B cell (primary cell): Measurements from ENCODE around the gene LRRC4C. TPM values are rescaled to one million over a fixed set of nuclear protein-coding genes. Genes with fewer than 3 reads are reported as not detected.

Experiments used
- ATAC-seq: fragments of 200-7000 bp; cut with Tn5 transposase; one replicate; pipeline ENCODE4 v1.10.0; 2021; ENCODE audit warnings: low read depth, mild to moderate bottlenecking, moderate number of reproducible peaks, moderate library complexity
- CTCF ChIA-PET: fragments of 350-600 bp; sonication (Branson Sonifier 250); formaldehyde crosslinking; loops from one replicate; lab custom pipeline; 2021; ENCODE audit warnings: antibody characterized with exemption, inconsistent platforms; lab: Charles Lee
- POLR2A ChIA-PET: fragments of 350-600 bp; sonication (Branson Sonifier 250); formaldehyde crosslinking; loops from one replicate; lab custom pipeline; 2021; ENCODE audit warnings: antibody characterized with exemption; lab: Charles Lee
- DNase-seq: peaks from one replicate; pipeline ENCODE4 v3.0.0; 2013
- H2AFZ ChIP-seq: 2 replicates; pipeline ENCODE4 v1.6.1; 2012; ENCODE audit warnings: mild to moderate bottlenecking, low read depth, low read length; ENCODE audit not compliant: insufficient read depth, poor library complexity, severe bottlenecking
- H3K27ac ChIP-seq, 2 donors: 1 replicate in 1 of 2; 2 replicates in 1 of 2; pipeline ENCODE4 v1.5.1; 2012 to 2013; ENCODE audit warnings: low read length in 2 of 2, mild to moderate bottlenecking in 2 of 2, moderate library complexity in 1 of 2
- H3K27me3 ChIP-seq, 4 experiments: fragments of 200-600 bp in 1 of 4; sonication (generic) in 1 of 4; replicated peaks in 1 of 4; 1 replicate in 2 of 4; 2 replicates in 2 of 4; pipeline versions ENCODE4 v1.6.1 to v1.7.0; 2013 to 2016; ENCODE audit warnings: low read length in 3 of 4, mild to moderate bottlenecking in 2 of 4, mixed read lengths in 1 of 4, moderate library complexity in 1 of 4; ENCODE audit not compliant: insufficient read depth in 4 of 4, control insufficient read depth in 3 of 4; ENCODE audit errors: control extremely low read depth in 1 of 4
- H3K36me3 ChIP-seq, 2 experiments: replicated peaks in 1 of 2; 1 replicate in 1 of 2; 2 replicates in 1 of 2; pipeline versions ENCODE4 v1.6.1 to v1.7.1; 2013; ENCODE audit warnings: low read length in 1 of 2; ENCODE audit not compliant: insufficient read depth in 2 of 2, control insufficient read depth in 1 of 2; ENCODE audit errors: control extremely low read depth in 1 of 2, extremely low read depth in 1 of 2
- H3K4me1 ChIP-seq, 2 donors: fragments of 200-600 bp in 1 of 2; sonication (generic) in 1 of 2; 1 replicate in 1 of 2; 2 replicates in 1 of 2; pipeline versions ENCODE4 v1.5.1 to v1.6.1; 2013 to 2017; ENCODE audit warnings: low read length in 2 of 2; ENCODE audit not compliant: control insufficient read depth in 2 of 2, insufficient read depth in 2 of 2
- H3K4me2 ChIP-seq: replicated peaks from 2 replicates; pipeline ENCODE3; 2012; ENCODE audit warnings: mild to moderate bottlenecking, low read depth, low read length; ENCODE audit not compliant: poor library complexity, severe bottlenecking
- H3K4me3 ChIP-seq, 5 experiments: fragments of 200-600 bp in 1 of 5; sonication (generic) in 1 of 5; 1 replicate in 3 of 5; 2 replicates in 2 of 5; pipeline versions ENCODE4 v1.5.1 to v1.7.0; 2011 to 2016; ENCODE audit warnings: low read length in 4 of 5, mild to moderate bottlenecking in 4 of 5, low read depth in 2 of 5, control low read depth in 1 of 5, moderate library complexity in 1 of 5; ENCODE audit not compliant: insufficient read depth in 1 of 5; ENCODE audit errors: control extremely low read depth in 1 of 5, extremely low read depth in 1 of 5
- H3K79me2 ChIP-seq: fragments of 200-600 bp; sonication (generic); one replicate; pipeline ENCODE4 v1.6.0; 2016; ENCODE audit warnings: low read length; ENCODE audit not compliant: control insufficient read depth, insufficient read depth
- H3K9ac ChIP-seq: fragments of 200-600 bp; sonication (generic); 2 replicates; pipeline ENCODE4 v1.6.1; 2017; ENCODE audit warnings: mild to moderate bottlenecking, low read length, moderate library complexity
- H3K9me3 ChIP-seq, 3 donors: one replicate each; pipeline versions ENCODE4 v1.6.1 to v1.7.1; 2013; ENCODE audit warnings: low read length in 2 of 3; ENCODE audit not compliant: control insufficient read depth in 2 of 3, insufficient read depth in 1 of 3; ENCODE audit errors: control extremely low read depth in 1 of 3
- H4K20me1 ChIP-seq: 2 replicates; pipeline ENCODE4 v1.6.0; 2012; ENCODE audit warnings: mild to moderate bottlenecking, low read length; ENCODE audit not compliant: insufficient read depth, control insufficient read depth, poor library complexity, severe bottlenecking
- H3K27ac Mint-ChIP-seq: one replicate; pipeline ENCODE4 v1.8.0; 2021; ENCODE audit warnings: mixed read lengths
- H3K27me3 Mint-ChIP-seq: one replicate; pipeline ENCODE4 v1.8.0; 2021; ENCODE audit warnings: mixed read lengths
- H3K4me1 Mint-ChIP-seq: one replicate; pipeline ENCODE4 v1.8.0; 2021; ENCODE audit warnings: mixed read lengths
- H3K4me3 Mint-ChIP-seq: one replicate; pipeline ENCODE4 v1.8.0; 2021; ENCODE audit warnings: mixed read lengths
- H3K9me3 Mint-ChIP-seq: one replicate; pipeline ENCODE4 v1.8.0; 2022; ENCODE audit warnings: mixed read lengths; ENCODE audit not compliant: insufficient read depth
- CTCF ChIP-seq: fragments of 200-600 bp; IDR thresholded peaks from one replicate; pipeline ENCODE4 v1.8.0; 2022; ENCODE audit warnings: antibody characterized with exemption, mild to moderate bottlenecking
- EZH2 ChIP-seq: IDR thresholded peaks from 2 replicates; pipeline ENCODE4 v1.6.1; 2012; ENCODE audit warnings: borderline replicate concordance, low read depth, mild to moderate bottlenecking, moderate library complexity, low read length; ENCODE audit not compliant: insufficient read depth, poor library complexity, severe bottlenecking
- WGBS: methylation state at CpG from one replicate; pipeline ENCODE4 v1.1.5; 2013; ENCODE audit warnings: missing lambda C conversion rate; ENCODE audit not compliant: insufficient coverage; 5-methylcytosine and 5-hydroxymethylcytosine counted together
- intact Hi-C: fragments of 100-400 bp; cut with micrococcal nuclease; formaldehyde crosslinking; loops from one replicate; pipeline ENCODE4 v1.10.0; 2022
- polyA plus RNA-seq: library from polyadenylated mRNA; depleted of rRNA; stranded (reverse); fragments of >200 nt; gene quantifications from 2 replicates; pipeline ENCODE4 v1.2.3, GENCODE V29; 2012
- total RNA-seq, 2 donors: library from RNA; stranded (reverse); fragments of 120-200 nt in 1 of 2; gene quantifications; 1 replicate in 1 of 2; 2 replicates in 1 of 2; pipeline versions ENCODE4 v1.2.3 to v1.2.4, GENCODE V29; 2013 to 2022

LRRC4C gene
- total and polyA plus RNA-seq, 2 donors (not counting 1 experiment from before 2014, with no cell fraction given) = 0.57 TPM; not detected in 1

GRCh38 chr11:40302669-40303068 lies 1156.8 kb downstream of the LRRC4C start:
- WGBS = 100% methylated on average over 2 of the region's 4 CpGs
- Histone ChIP-seq H3K27me3 (no peaks in the 10 kb centered on the region), H2AFZ (no peak overlapping the region), H3K36me3 (no peaks in the 10 kb centered on the region), H3K4me1 (no peaks in the 10 kb centered on the region), H3K4me3 (no peak overlapping the region), H3K4me2 (no peak overlapping the region), H3K9ac (no peak overlapping the region), H3K27ac (no peak overlapping the region), H3K9me3 (no peaks in the 10 kb centered on the region), H4K20me1 (no peaks in the 10 kb centered on the region), H3K79me2 (no peaks in the 10 kb centered on the region)
- Mint-ChIP-seq H3K27me3 (no peaks in the 10 kb centered on the region), H3K9me3 (no peaks in the 10 kb centered on the region), H3K27ac (no peak overlapping the region), H3K4me1 (no peaks in the 10 kb centered on the region), H3K4me3 (no peak overlapping the region)
- ATAC-seq (no peak), DNase-seq (no peak)
- TF ChIP-seq CTCF (no peak), EZH2 (no peak)
- ChIA-PET POLR2A (no interaction called here), CTCF (no interaction called here)
- intact Hi-C loops = no loop called here

DNA sequence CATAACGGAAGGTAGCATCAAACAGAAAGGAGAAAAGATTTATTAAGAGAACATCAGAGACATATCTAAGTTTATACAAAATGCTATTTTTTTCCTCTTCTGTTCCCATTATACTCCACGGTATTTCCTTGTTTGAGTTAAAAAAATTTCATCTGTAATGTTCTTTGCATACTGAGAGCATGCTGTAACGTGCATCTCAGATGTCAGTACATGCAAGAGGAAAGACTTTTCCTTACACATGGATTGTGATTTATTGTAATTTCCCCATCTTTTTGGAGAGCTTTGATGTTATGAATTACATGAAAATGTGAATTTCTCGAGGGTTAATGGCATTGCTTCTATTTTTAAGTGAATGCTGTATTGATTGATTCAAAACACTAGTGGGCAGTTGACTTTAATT lies 1164.0 kb downstream of the LRRC4C start:
- Histone ChIP-seq H3K79me2 (no peaks in the 10 kb centered on the region), H3K27ac (no peak overlapping the region), H3K27me3 (peaks cover 0 to 20% (median 2%) of the 10 kb centered on the region in 4 experiments), H2AFZ (no peak overlapping the region), H3K4me3 (no peak overlapping the region), H3K4me2 (no peak overlapping the region), H3K9ac (no peak overlapping the region), H3K9me3 (peaks cover 0 to 14% (median 0%) of the 10 kb centered on the region in 3 donors), H4K20me1 (no peaks in the 10 kb centered on the region), H3K36me3 (no peaks in the 10 kb centered on the region), H3K4me1 (peaks cover 4 to 8% of the 10 kb centered on the region in 2 donors)
- H3K9me3 Mint-ChIP-seq = no peaks in the 10 kb centered on the region
- ChIA-PET CTCF (no interaction called here), POLR2A (no interaction called here)
- no peak overlapping the region for H3K4me3 Mint-ChIP-seq
- no peak overlapping the region for H3K27ac Mint-ChIP-seq
- DNase-seq = no peak
- peaks cover 15% of the 10 kb centered on the region for H3K27me3 Mint-ChIP-seq
- ATAC-seq = no peak
- intact Hi-C loops = no loop called here
- TF ChIP-seq EZH2 (no peak), CTCF (no peak)
- no CpG with 5 or more reads among the region's 4 CpGs for WGBS
- H3K4me1 Mint-ChIP-seq = peaks cover 6% of the 10 kb centered on the region
